Spleen (tissue), 11 donors: ENCODE results near the gene BPTF. TPM values are rescaled to one million over a fixed set of nuclear protein-coding genes. Genes with fewer than 3 reads are reported as not detected.

Experiments used
- DNase-seq: peaks from one replicate; pipeline ENCODE4 v3.0.0-alpha.2; 2020
- H3K27ac ChIP-seq, 8 donors: fragments of 200-600 bp; sonication (generic) in 7 of 8; 1 replicate in 4 of 8; 2 replicates in 4 of 8; pipeline versions ENCODE4 v1.5.0 to v1.8.0; 2016 to 2021; ENCODE audit warnings: inconsistent platforms in 4 of 8, mild to moderate bottlenecking in 4 of 8, moderate library complexity in 1 of 8
- H3K27me3 ChIP-seq, 7 donors: fragments of 200-600 bp; sonication (generic) in 6 of 7; replicated peaks in 1 of 7; 1 replicate in 4 of 7; 2 replicates in 3 of 7; pipeline versions ENCODE4 v1.5.0 to v1.8.0; 2016 to 2021; ENCODE audit warnings: inconsistent platforms in 3 of 7, mild to moderate bottlenecking in 1 of 7
- H3K36me3 ChIP-seq, 6 donors: fragments of 200-600 bp; sonication (generic) in 5 of 6; 1 replicate in 4 of 6; 2 replicates in 2 of 6; pipeline versions ENCODE4 v1.5.0 to v1.8.0; 2016 to 2021; ENCODE audit warnings: inconsistent platforms in 2 of 6
- H3K4me1 ChIP-seq, 6 donors: fragments of 200-600 bp; sonication (generic) in 5 of 6; 1 replicate in 3 of 6; 2 replicates in 3 of 6; pipeline versions ENCODE4 v1.5.0 to v1.8.0; 2016 to 2021; ENCODE audit warnings: inconsistent platforms in 3 of 6
- H3K4me3 ChIP-seq, 8 donors: fragments of 200-600 bp; sonication (generic) in 7 of 8; 1 replicate in 4 of 8; 2 replicates in 4 of 8; pipeline versions ENCODE4 v1.5.0 to v1.8.0; 2016 to 2021; ENCODE audit warnings: inconsistent platforms in 4 of 8, mild to moderate bottlenecking in 4 of 8, moderate library complexity in 2 of 8
- H3K9me3 ChIP-seq, 8 donors: fragments of 200-600 bp; sonication (generic) in 7 of 8; 1 replicate in 4 of 8; 2 replicates in 4 of 8; pipeline versions ENCODE4 v1.5.0 to v1.8.0; 2016 to 2021; ENCODE audit warnings: inconsistent platforms in 4 of 8
- POLR2A ChIP-seq, 3 donors: fragments of 450-650 bp; IDR thresholded peaks; one replicate each; pipeline ENCODE4 v1.5.1; 2017; ENCODE audit warnings: antibody characterized with exemption in 3 of 3, mild to moderate bottlenecking in 1 of 3
- POLR2AphosphoS5 ChIP-seq, 3 donors: sonication (generic); formaldehyde crosslinking; IDR thresholded peaks; one replicate each; pipeline ENCODE4 v1.5.1; 2017; ENCODE audit warnings: antibody characterized with exemption in 3 of 3
- WGBS, 5 donors: extraction: QIAGEN DNeasy Blood & Tissue Kit in 3 of 5; methylation state at CpG; one replicate each; pipeline versions ENCODE4 v1.1.5 to v1.1.7; 2013 to 2018; 5-methylcytosine and 5-hydroxymethylcytosine counted together
- intact Hi-C: fragments of 100-400 bp; cut with DNase I; formaldehyde crosslinking; loops from one replicate; pipeline ENCODE4 v1.15.0; 2023; ENCODE audit warnings: low total_unique reads
- polyA plus RNA-seq, 3 donors: library from polyadenylated mRNA; stranded (reverse); fragments of 200-250 nt; gene quantifications; one replicate each; pipeline ENCODE4 v1.2.1, GENCODE V29; 2013
- total RNA-seq, 7 donors: library from RNA; depleted of rRNA in 3 of 7; stranded (reverse); fragments of >200 nt in 3 of 7; fragmentation: NEBNext Ultra II Directional in 4 of 7; extraction: Animal tissue kit (Norgen Biotek cat#: 25700) in 4 of 7; gene quantifications; one replicate each; pipeline versions ENCODE4 v1.1.0 to v1.2.1, GENCODE V29; 2016 to 2021
- TF ChIP-seq, protein P1 (sequence below), 11 experiments: fragments of 200-600 bp in 7 of 11; fragments of 450-650 bp in 4 of 11; sonication (generic) in 4 of 11; IDR thresholded peaks in 8 of 11; conservative IDR thresholded peaks in 3 of 11; 1 replicate in 7 of 11; 2 replicates in 4 of 11; pipeline versions ENCODE4 v1.4.0 to v1.8.0; 2016 to 2021; ENCODE audit warnings: antibody characterized with exemption in 11 of 11, inconsistent platforms in 4 of 11, mild to moderate bottlenecking in 1 of 11
- donor health status: healthy with polysubstance abuse.
- donor health status: DM: no; HTN: no; CAD: no; lungs with moderate emphysema.
- donor health status: DM: no; HTN: no; CAD: no.
- donor health status: Bipolar disorder and iron deficiency.
- donor health status: healthy.
- donor health status: DM: no; HTN: no; CAD: no.
- donor health status: DM: yes; HTN: yes; CAD: no.

The BPTF gene
- total and polyA plus RNA-seq, 10 donors: 12.3 to 148 (median 120) TPM

DNA sequence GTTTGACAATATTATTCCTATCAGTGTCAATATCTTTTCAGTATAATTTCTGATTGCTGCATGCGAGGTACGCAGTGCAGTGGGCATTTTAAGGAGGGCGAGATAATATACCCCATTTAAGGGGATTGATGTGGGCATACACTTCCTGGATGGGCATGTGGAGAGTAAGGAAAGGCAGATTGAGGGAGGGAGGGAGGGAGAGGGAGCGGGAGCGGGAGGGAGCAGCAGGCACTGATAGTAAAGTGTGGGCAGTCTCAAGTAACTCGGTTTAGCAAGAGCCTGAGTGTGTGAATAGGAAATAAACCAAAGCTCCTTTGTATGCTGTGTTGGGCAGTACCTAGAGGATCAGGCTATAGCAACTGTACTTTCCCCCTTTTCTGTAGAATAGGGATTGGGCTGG is 5.1 kb downstream of the BPTF start:
- Histone ChIP-seq H3K4me3 (peak overlapping the region in 1 of 8 donors; percentile 2), H3K9me3 (no peaks in the 10 kb centered on the region), H3K27ac (no peak overlapping the region), H3K36me3 (no peaks in the 10 kb centered on the region), H3K27me3 (no peaks in the 10 kb centered on the region), H3K4me1 (peaks cover 36 to 89% (median 70%) of the 10 kb centered on the region in 6 donors)
- DNase-seq: no peak
- TF ChIP-seq POLR2AphosphoS5 (IDR thresholded peaks at IDR 0.05) (no peak), POLR2A (IDR thresholded peaks at IDR 0.05) (no peak)
- TF ChIP-seq, protein P1, sequence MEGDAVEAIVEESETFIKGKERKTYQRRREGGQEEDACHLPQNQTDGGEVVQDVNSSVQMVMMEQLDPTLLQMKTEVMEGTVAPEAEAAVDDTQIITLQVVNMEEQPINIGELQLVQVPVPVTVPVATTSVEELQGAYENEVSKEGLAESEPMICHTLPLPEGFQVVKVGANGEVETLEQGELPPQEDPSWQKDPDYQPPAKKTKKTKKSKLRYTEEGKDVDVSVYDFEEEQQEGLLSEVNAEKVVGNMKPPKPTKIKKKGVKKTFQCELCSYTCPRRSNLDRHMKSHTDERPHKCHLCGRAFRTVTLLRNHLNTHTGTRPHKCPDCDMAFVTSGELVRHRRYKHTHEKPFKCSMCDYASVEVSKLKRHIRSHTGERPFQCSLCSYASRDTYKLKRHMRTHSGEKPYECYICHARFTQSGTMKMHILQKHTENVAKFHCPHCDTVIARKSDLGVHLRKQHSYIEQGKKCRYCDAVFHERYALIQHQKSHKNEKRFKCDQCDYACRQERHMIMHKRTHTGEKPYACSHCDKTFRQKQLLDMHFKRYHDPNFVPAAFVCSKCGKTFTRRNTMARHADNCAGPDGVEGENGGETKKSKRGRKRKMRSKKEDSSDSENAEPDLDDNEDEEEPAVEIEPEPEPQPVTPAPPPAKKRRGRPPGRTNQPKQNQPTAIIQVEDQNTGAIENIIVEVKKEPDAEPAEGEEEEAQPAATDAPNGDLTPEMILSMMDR (IDR thresholded peaks at IDR 0.05 in 8 of 11, conservative IDR thresholded peaks at IDR 0.05 in 3 of 11): no peak
- whole genome bisulfite sequencing, 5 donors: 68 to 81% (median 78%) methylated on average over 6 of the region's 6 CpGs
- intact Hi-C loops: no loop called here

DNA sequence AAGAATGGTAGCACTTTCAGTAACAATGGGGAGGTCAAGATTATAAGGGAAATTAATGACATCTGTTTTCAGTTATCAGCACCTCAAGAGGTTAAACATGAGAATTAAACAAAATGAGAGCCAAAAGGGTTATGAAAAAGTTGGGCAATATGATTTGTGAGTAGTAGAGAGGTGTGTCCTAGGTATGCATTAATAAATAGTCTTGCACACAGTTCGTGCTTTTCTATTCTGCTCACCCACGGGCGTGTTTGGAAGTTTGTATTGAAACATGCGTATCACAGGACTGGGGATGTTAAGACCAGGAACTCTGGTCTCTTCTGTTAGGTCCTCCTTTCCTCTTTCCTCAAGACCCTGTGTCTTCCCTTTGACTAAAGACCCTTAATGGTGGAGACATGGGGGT is 6.0 kb downstream of the BPTF start:
- intact Hi-C loops: no loop called here
- TF ChIP-seq POLR2A (IDR thresholded peaks at IDR 0.05): no peak
- TF ChIP-seq POLR2AphosphoS5 (IDR thresholded peaks at IDR 0.05): no peak
- DNase-seq: no peak
- peaks cover 42 to 98% (median 78%) of the 10 kb centered on the region in 6 donors for H3K4me1 ChIP-seq
- H3K27ac ChIP-seq: no peak overlapping the region
- 88 to 93% (median 91%) methylated on average over 4 of the region's 4 CpGs for whole genome bisulfite sequencing, 5 donors
- no peaks in the 10 kb centered on the region for H3K36me3 ChIP-seq
- no peaks in the 10 kb centered on the region for H3K27me3 ChIP-seq
- H3K4me3 ChIP-seq: peak overlapping the region in 1 of 8 donors; percentile 2
- H3K9me3 ChIP-seq: no peaks in the 10 kb centered on the region

DNA sequence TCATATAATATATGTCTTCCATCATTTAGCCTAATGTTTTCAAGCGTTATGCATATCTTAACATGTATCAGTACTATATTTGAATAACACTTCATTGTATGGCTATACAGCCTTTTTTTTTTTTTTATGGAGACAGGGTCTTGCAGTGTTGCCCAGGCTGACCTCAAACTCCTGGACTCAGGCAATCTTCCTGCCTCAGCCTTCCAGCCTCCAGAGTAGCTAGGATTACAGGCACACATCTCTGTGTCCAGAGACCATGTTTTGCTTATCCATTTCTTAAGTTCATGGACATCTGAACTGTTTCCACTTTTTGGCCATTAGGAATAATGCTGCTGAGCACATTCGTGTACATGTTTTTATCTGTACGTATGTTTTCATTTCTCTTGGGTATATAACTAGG is 7.8 kb downstream of the BPTF start:
- Histone ChIP-seq H3K4me3 (no peak overlapping the region), H3K36me3 (no peaks in the 10 kb centered on the region), H3K9me3 (no peaks in the 10 kb centered on the region), H3K4me1 (peaks cover 34 to 100% (median 82%) of the 10 kb centered on the region in 6 donors), H3K27ac (no peak overlapping the region), H3K27me3 (no peaks in the 10 kb centered on the region)
- no peak for TF ChIP-seq POLR2A (IDR thresholded peaks at IDR 0.05)
- no peak for TF ChIP-seq POLR2AphosphoS5 (IDR thresholded peaks at IDR 0.05)
- TF ChIP-seq, protein P1 (IDR thresholded peaks at IDR 0.05 in 8 of 11, conservative IDR thresholded peaks at IDR 0.05 in 3 of 11): no peak
- WGBS, 5 donors: 95 to 100% (median 96%) methylated on average over 3 of the region's 3 CpGs
- DNase-seq: no peak
- intact Hi-C loops: no loop called here

DNA sequence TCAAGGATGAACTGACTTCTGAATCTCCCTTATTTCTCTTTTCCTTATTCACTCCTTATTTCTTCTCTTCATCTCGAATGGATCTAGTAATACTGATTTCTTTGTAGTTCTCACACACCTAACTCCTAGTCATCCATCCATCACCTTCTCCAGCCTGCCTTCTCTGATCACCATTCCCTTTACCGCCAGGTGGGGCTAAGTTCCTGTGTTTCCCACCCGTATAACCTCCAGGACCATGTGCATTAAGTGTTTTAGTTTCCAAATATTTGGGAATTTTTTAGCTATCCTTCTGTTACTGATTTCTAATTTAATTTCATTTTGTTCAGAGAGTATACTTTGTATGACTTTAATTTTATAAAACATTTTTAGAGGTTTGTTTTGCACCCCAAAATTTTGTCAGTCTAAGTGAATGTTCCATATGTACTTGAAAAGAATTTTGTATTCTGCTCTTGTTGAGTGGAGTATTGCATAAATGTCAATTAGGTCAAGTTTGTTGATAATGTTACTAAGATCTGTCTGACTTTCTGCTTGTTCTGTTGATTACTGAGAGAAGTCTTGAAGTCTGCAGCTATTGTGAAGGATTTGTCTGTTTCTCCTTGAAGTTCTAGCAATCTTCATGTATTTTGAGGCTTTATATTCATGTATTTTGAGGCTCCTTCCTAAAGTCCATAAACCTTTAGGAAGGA is 8.8 kb downstream of the BPTF start:
- 81 to 94% (median 87%) methylated on average over 3 of the region's 3 CpGs for WGBS, 5 donors
- TF ChIP-seq POLR2AphosphoS5 (IDR thresholded peaks at IDR 0.05) (no peak), POLR2A (IDR thresholded peaks at IDR 0.05) (no peak)
- TF ChIP-seq, protein P1 (IDR thresholded peaks at IDR 0.05 in 8 of 11, conservative IDR thresholded peaks at IDR 0.05 in 3 of 11): no peak
- H3K4me3 ChIP-seq: no peak overlapping the region
- H3K9me3 ChIP-seq: no peaks in the 10 kb centered on the region
- H3K27me3 ChIP-seq: no peaks in the 10 kb centered on the region
- DNase-seq: no peak
- H3K27ac ChIP-seq: no peak overlapping the region
- intact Hi-C loops: no loop called here
- no peaks in the 10 kb centered on the region for H3K36me3 ChIP-seq
- peaks cover 28 to 100% (median 78%) of the 10 kb centered on the region in 6 donors for H3K4me1 ChIP-seq
